SU-DHL-6 (cell line): ENCODE measurements around the gene MYZAP.
"Not testable (repeated sequence)": the region's sequence is repeated elsewhere in the genome, so short reads cannot be mapped to it uniquely, and the experiment has no call there.

Source experiments
- EZH2phosphoT487 ChIP-seq: fragments of 200-600 bp; sonication (generic), shearing (Covaris generic); conservative IDR thresholded peaks from 2 replicates; pipeline ENCODE4 v1.6.1; 2018; ENCODE audit warnings: mild to moderate bottlenecking, antibody characterized with exemption, low read length, moderate library complexity, mixed read lengths
- TF ChIP-seq, protein P1 (sequence below): fragments of 200-600 bp; sonication (generic); IDR thresholded peaks from one replicate; pipeline ENCODE4 v1.5.1; 2017; ENCODE audit warnings: antibody characterized with exemption, mild to moderate bottlenecking, low read length, moderate library complexity; ENCODE audit not compliant: insufficient read depth, poor library complexity, severe bottlenecking

DNA sequence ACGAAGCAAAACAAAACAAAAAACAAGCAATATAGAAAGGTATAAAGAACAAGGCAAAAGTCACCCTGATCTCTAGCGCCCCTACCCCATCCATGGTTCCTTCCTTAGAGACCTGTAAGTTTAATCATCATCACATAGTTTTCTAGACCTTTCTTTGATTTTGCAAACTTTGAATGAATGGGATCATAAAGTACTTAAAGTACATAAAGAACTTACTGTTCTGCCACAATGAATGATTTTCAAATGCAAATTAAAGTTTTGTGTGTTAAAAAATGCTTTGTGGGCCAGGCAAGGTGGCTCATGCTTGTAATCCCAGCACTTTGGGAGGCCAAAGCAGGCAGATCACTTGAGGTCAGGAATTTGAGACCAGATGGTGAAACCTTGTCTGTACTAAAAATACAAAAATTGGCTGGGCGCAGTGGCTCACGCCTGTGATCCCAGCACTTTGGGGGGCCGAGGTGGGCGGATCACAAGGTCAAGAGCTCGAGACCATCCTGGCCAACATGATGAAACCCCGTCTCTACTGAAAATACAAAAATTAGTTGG is 24.3 kb downstream of the MYZAP start:
- TF ChIP-seq, protein P1, sequence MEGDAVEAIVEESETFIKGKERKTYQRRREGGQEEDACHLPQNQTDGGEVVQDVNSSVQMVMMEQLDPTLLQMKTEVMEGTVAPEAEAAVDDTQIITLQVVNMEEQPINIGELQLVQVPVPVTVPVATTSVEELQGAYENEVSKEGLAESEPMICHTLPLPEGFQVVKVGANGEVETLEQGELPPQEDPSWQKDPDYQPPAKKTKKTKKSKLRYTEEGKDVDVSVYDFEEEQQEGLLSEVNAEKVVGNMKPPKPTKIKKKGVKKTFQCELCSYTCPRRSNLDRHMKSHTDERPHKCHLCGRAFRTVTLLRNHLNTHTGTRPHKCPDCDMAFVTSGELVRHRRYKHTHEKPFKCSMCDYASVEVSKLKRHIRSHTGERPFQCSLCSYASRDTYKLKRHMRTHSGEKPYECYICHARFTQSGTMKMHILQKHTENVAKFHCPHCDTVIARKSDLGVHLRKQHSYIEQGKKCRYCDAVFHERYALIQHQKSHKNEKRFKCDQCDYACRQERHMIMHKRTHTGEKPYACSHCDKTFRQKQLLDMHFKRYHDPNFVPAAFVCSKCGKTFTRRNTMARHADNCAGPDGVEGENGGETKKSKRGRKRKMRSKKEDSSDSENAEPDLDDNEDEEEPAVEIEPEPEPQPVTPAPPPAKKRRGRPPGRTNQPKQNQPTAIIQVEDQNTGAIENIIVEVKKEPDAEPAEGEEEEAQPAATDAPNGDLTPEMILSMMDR, result not testable (repeated sequence)
- not testable (repeated sequence) for TF ChIP-seq EZH2phosphoT487
